Kidney tubule cell (primary cell): ENCODE data around the gene PPFIA4.

Source experiments
- DNase-seq: peaks from one replicate; pipeline ENCODE4 v3.0.0-alpha.2; 2018; ENCODE audit warnings: low spot score

The PPFIA4 gene

GRCh38 chr1:203082571-203083462 is 56.5 kb downstream of the PPFIA4 start:
- no peak for DNase-seq

- DNase-seq, result no peak
Observed at GRCh38 chr1:203083463-203083921, 57.2 kb downstream of the PPFIA4 start.

- DNase-seq, result peak; percentile 9
Observed at GRCh38 chr1:203084588-203085527, 58.6 kb downstream of the PPFIA4 start.

GRCh38 chr1:203085528-203086406 is 59.5 kb downstream of the PPFIA4 start, which contains the start of gene MYOG:
MYOG (minus strand) TSS chr1:203086012; CDS start chr1:203085961, 51 bp downstream.
- no peak for DNase-seq

- no peak for DNase-seq
Observed at GRCh38 chr1:203086992-203087763, 60.9 kb downstream of the PPFIA4 start.

GRCh38 chr1:203088441-203088840 is 62.1 kb downstream of the PPFIA4 start:
- no peak for DNase-seq

- peak; percentile 40 for DNase-seq
Observed at GRCh38 chr1:203089001-203089650, 62.8 kb downstream of the PPFIA4 start.

GRCh38 chr1:203089651-203090045 is 63.4 kb downstream of the PPFIA4 start:
- DNase-seq, result no peak

GRCh38 chr1:203090421-203091198 is 64.3 kb downstream of the PPFIA4 start:
- peak; percentile 55 for DNase-seq

- DNase-seq, result no peak
Observed at GRCh38 chr1:203091199-203091477, 64.8 kb downstream of the PPFIA4 start.

- DNase-seq, result no peak
Observed at GRCh38 chr1:203091761-203092330, 65.6 kb downstream of the PPFIA4 start.

- DNase-seq, result peak; percentile 45
Observed at GRCh38 chr1:203093754-203094410, 67.6 kb downstream of the PPFIA4 start.

- no peak for DNase-seq
Observed at GRCh38 chr1:203095061-203095690, 68.9 kb downstream of the PPFIA4 start.

GRCh38 chr1:203096566-203096965 is 70.3 kb downstream of the PPFIA4 start:
- DNase-seq, result no peak

GRCh38 chr1:203097001-203097400 is 70.7 kb downstream of the PPFIA4 start:
- DNase-seq, result no peak

GRCh38 chr1:203098445-203098844 is 72.2 kb downstream of the PPFIA4 start:
- no peak for DNase-seq

- no peak for DNase-seq
Observed at GRCh38 chr1:203098914-203099520, 72.7 kb downstream of the PPFIA4 start.
